SK-N-MC (cell line): ENCODE data around the gene ARID1B.

Source experiments
- EZH2 ChIP-seq: fragments of 200-600 bp; sonication (generic); IDR thresholded peaks from one replicate; pipeline ENCODE4 v1.6.1; 2017; ENCODE audit warnings: antibody characterized with exemption
- FOXP2 ChIP-seq: optimal IDR thresholded peaks from 2 replicates; pipeline ENCODE3; 2011; ENCODE audit warnings: mild to moderate bottlenecking, moderate library complexity; ENCODE audit not compliant: insufficient read depth; ENCODE audit errors: extremely low read length, control extremely low read depth
- POLR2AphosphoS5 ChIP-seq: IDR thresholded peaks from 2 replicates; pipeline ENCODE4 v1.6.1; 2012; ENCODE audit warnings: mild to moderate bottlenecking, low read depth, low read length, borderline replicate concordance

DNA sequence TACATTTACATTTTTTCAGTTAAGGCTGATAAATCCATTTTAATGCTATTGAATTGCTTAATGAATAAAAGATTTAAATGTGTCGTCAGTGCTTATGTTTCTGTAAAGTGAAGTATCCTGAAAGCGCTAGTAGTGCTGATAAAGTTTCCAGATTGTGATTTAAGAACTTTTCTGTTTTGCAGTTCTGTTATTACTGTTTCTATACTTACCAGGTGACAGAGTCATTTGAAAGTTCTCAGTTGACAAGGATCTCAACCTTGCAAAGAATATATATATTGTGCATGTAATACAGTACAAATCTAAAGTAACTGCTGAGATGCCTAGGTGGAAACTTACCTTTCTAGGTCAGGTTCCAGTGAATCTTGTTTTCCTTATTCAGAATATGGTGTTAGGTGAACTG, 201.8 kb downstream of the ARID1B start:
- TF ChIP-seq EZH2 (no peak), POLR2AphosphoS5 (no peak), FOXP2 (no peak)
